A549 (cell line): ENCODE data around the gene SEPTIN11. TPM values are rescaled to one million over a fixed set of nuclear protein-coding genes. Genes with fewer than 3 reads are reported as not detected.

Source experiments
- ATAC-seq, 2 experiments: fragments of 200-7000 bp in 1 of 2; fragments of >200 bp in 1 of 2; cut with Nextera tagmentation in 1 of 2; cut with Tn5 transposase in 1 of 2; 3 replicates each; pipeline versions ENCODE4 v1.8.0 to v1.9.1; 2018 to 2020; ENCODE audit warnings: mild to moderate bottlenecking in 1 of 2, moderate library complexity in 1 of 2
- CTCF ChIA-PET: fragments of 300-600 bp; sonication (Branson Sonifier 250); formaldehyde crosslinking; extraction: SDS; loops from one replicate; lab custom pipeline; 2021; ENCODE audit warnings: antibody characterized with exemption, inconsistent platforms; lab: Yijun Ruan, JAX
- POLR2A ChIA-PET: fragments of 350-600 bp; formaldehyde crosslinking; extraction: SDS; loops from one replicate; lab custom pipeline; 2021; ENCODE audit warnings: antibody characterized with exemption, inconsistent platforms; lab: Yijun Ruan, JAX
- DNase-seq, 2 experiments: peaks; one replicate each; pipeline versions ENCODE4 v3.0.0 to v3.0.0-alpha.2; 2011 to 2016; ENCODE audit warnings: low read depth in 1 of 2, low spot score in 1 of 2
- FAIRE-seq: peaks from 2 replicates; lab custom pipeline; 2011; peaks lifted over from hg19 to GRCh38; lab: Jason Lieb, UNC
- H3K27ac ChIP-seq, 2 experiments: fragments of >200 bp; sonication (Bioruptor Twin); formaldehyde crosslinking; 3 replicates each; pipeline ENCODE4 v1.5.1; 2016 to 2017
- H3K4me1 ChIP-seq: fragments of >200 bp; sonication (Bioruptor Twin); formaldehyde crosslinking; 3 replicates; pipeline ENCODE4 v1.6.1; 2016
- H3K4me2 ChIP-seq: fragments of >200 bp; sonication (Bioruptor Twin); formaldehyde crosslinking; 3 replicates; pipeline ENCODE4 v1.6.1; 2016
- H3K4me3 ChIP-seq: fragments of >200 bp; sonication (Bioruptor Twin); formaldehyde crosslinking; 3 replicates; pipeline ENCODE4 v1.5.1; 2016
- H3K9me3 ChIP-seq: fragments of >200 bp; sonication (Bioruptor Twin); formaldehyde crosslinking; 3 replicates; pipeline ENCODE4 v1.6.1; 2016
- BHLHE40 ChIP-seq: IDR thresholded peaks from 2 replicates; pipeline ENCODE4 v1.6.1; 2012; ENCODE audit warnings: low read depth, low read length, inconsistent platforms
- CHD2 ChIP-seq: fragments of 150-350 bp; IDR thresholded peaks from 2 replicates; pipeline ENCODE4 v1.6.1; 2014; ENCODE audit warnings: low read length; ENCODE audit not compliant: partially characterized antibody
- CHD4 ChIP-seq: fragments of 200-600 bp; sonication (generic); IDR thresholded peaks from 2 replicates; pipeline ENCODE4 v1.6.1; 2016; ENCODE audit warnings: antibody characterized with exemption, mild to moderate bottlenecking, borderline replicate concordance
- CTCF ChIP-seq: fragments of >200 bp; sonication (Bioruptor Twin); formaldehyde crosslinking; IDR thresholded peaks from 3 replicates; pipeline ENCODE4 v1.5.1; 2016
- EHMT2 ChIP-seq: fragments of 200-600 bp; sonication (generic); IDR thresholded peaks from 2 replicates; pipeline ENCODE4 v1.6.1; 2016; ENCODE audit warnings: antibody characterized with exemption, low read depth, mild to moderate bottlenecking, moderate library complexity
- FOXS1 ChIP-seq: fragments of 250-450 bp; sonication (Bioruptor Pico); IDR thresholded peaks from 2 replicates; pipeline ENCODE4 v1.5.0; 2020; ENCODE audit warnings: mild to moderate bottlenecking, moderate library complexity
- HDAC2 ChIP-seq: fragments of 200-600 bp; sonication (generic); IDR thresholded peaks from 2 replicates; pipeline ENCODE4 v1.6.1; 2016
- JUNB ChIP-seq: fragments of >200 bp; sonication (Bioruptor Twin); formaldehyde crosslinking; IDR thresholded peaks from 2 replicates; pipeline ENCODE4 v1.6.1; 2016
- MAFK ChIP-seq: fragments of 450-650 bp; IDR thresholded peaks from 2 replicates; pipeline ENCODE4 v1.6.1; 2014; ENCODE audit not compliant: partially characterized antibody
- MAX ChIP-seq: IDR thresholded peaks from 2 replicates; pipeline ENCODE4 v1.6.1; 2012
- MAZ ChIP-seq: fragments of 150-350 bp; IDR thresholded peaks from 2 replicates; pipeline ENCODE4 v1.6.1; 2014; ENCODE audit warnings: antibody characterized with exemption, low read depth, low read length, borderline replicate concordance
- MYC ChIP-seq: IDR thresholded peaks from 2 replicates; pipeline ENCODE4 v1.6.1; 2012; ENCODE audit warnings: mild to moderate bottlenecking, inconsistent platforms, low read length, improper control_type of control experiment, borderline replicate concordance
- NFE2L2 ChIP-seq: fragments of 150-350 bp; conservative IDR thresholded peaks from 2 replicates; pipeline ENCODE4 v1.6.1; 2014; ENCODE audit warnings: low read length
- NPAS2 ChIP-seq: fragments of 250-450 bp; sonication (Bioruptor Pico); IDR thresholded peaks from 2 replicates; pipeline ENCODE4 v1.8.0; 2022; ENCODE audit warnings: mild to moderate bottlenecking, moderate library complexity, borderline replicate concordance
- POLR2A ChIP-seq: IDR thresholded peaks from 2 replicates; pipeline ENCODE4 v1.6.1; 2012; ENCODE audit warnings: mild to moderate bottlenecking, low read length
- RAD21 ChIP-seq, 2 experiments: fragments of >200 bp in 1 of 2; sonication (Bioruptor Twin) in 1 of 2; formaldehyde crosslinking in 1 of 2; IDR thresholded peaks in 1 of 2; conservative IDR thresholded peaks in 1 of 2; 2 replicates in 1 of 2; 3 replicates in 1 of 2; pipeline ENCODE4 v1.6.1; 2012 to 2018; ENCODE audit warnings: inconsistent platforms in 1 of 2
- RARB ChIP-seq: fragments of 250-450 bp; sonication (Bioruptor Pico); IDR thresholded peaks from 2 replicates; pipeline ENCODE4 v1.8.0; 2021; ENCODE audit warnings: mild to moderate bottlenecking, moderate library complexity
- RFX5 ChIP-seq: fragments of 450-650 bp; IDR thresholded peaks from 2 replicates; pipeline ENCODE4 v1.7.1; 2014; ENCODE audit warnings: antibody characterized with exemption, mild to moderate bottlenecking, moderate library complexity
- SREBF2 ChIP-seq: fragments of 450-650 bp; IDR thresholded peaks from 2 replicates; pipeline ENCODE4 v1.6.1; 2014; ENCODE audit warnings: mild to moderate bottlenecking, moderate library complexity
- ZFP36 ChIP-seq: fragments of 450-650 bp; IDR thresholded peaks from 2 replicates; pipeline ENCODE4 v1.6.1; 2014; ENCODE audit warnings: borderline replicate concordance; ENCODE audit not compliant: partially characterized antibody
- ZNF302 ChIP-seq: fragments of 250-450 bp; sonication (Bioruptor Pico); IDR thresholded peaks from 2 replicates; pipeline ENCODE4 v1.9.0; 2021; ENCODE audit warnings: inconsistent platforms, mild to moderate bottlenecking, moderate library complexity
- ZSCAN20 ChIP-seq: fragments of 250-450 bp; sonication (Bioruptor Pico); IDR thresholded peaks from 2 replicates; pipeline ENCODE4 v1.8.0; 2022; ENCODE audit warnings: mild to moderate bottlenecking, moderate library complexity
- WGBS: methylation state at CpG from one replicate; pipeline ENCODE4 v1.1.6; 2017; ENCODE audit errors: missing lambda C conversion rate; 5-methylcytosine and 5-hydroxymethylcytosine counted together
- polyA plus RNA-seq, 4 experiments: library from polyadenylated mRNA; depleted of rRNA in 3 of 4; stranded (reverse); fragments of >200 nt; fragmentation: RNase III in 1 of 4; extraction: RNeasy Plus Mini Kit Qiagen cat#74134 plus additional on column Dnase treatment in 1 of 4; gene quantifications; 2 replicates in 3 of 4; 3 replicates in 1 of 4; pipeline ENCODE4 v1.2.3, GENCODE V29; 2011 to 2017
- TF ChIP-seq, protein P1 (sequence below): fragments of 450-650 bp; IDR thresholded peaks from 2 replicates; pipeline ENCODE4 v1.6.1; 2014; ENCODE audit warnings: antibody characterized with exemption

The SEPTIN11 gene
- polyA plus RNA-seq, 2 of the 4 experiments (the other 2 are of a cell fraction): 40.2 to 69.5 TPM

- FAIRE-seq (no peak), ATAC-seq (peak; percentile 20 to 44; a peak in 5 of 6 replicates), DNase-seq (peak; percentile 19)
- Histone ChIP-seq H3K9me3 (no peaks in the 10 kb centered on the region), H3K4me2 (peak overlapping the region; percentile 96), H3K27ac (peak overlapping the region; percentile 95 to 96), H3K4me3 (peak overlapping the region; percentile 96), H3K4me1 (peaks cover 17% of the 10 kb centered on the region)
- under 1% methylated on average over 19 of the region's 69 CpGs for WGBS
- TF ChIP-seq CTCF: no peak
- TF ChIP-seq RFX5: no peak
- TF ChIP-seq, protein P1, sequence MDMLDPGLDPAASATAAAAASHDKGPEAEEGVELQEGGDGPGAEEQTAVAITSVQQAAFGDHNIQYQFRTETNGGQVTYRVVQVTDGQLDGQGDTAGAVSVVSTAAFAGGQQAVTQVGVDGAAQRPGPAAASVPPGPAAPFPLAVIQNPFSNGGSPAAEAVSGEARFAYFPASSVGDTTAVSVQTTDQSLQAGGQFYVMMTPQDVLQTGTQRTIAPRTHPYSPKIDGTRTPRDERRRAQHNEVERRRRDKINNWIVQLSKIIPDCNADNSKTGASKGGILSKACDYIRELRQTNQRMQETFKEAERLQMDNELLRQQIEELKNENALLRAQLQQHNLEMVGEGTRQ: no peak
- TF ChIP-seq ZNF302 (CRISPR knock-in tag): no peak
- TF ChIP-seq NPAS2 (CRISPR knock-in tag): no peak
- TF ChIP-seq CHD2: no peak
- no peak for TF ChIP-seq RARB
- TF ChIP-seq MAFK: no peak
- no peak for TF ChIP-seq MAZ
- ChIA-PET CTCF (no interaction called here), POLR2A (no interaction called here)
Observed at GRCh38 chr4:76950052-76950955, 752 bp downstream of the SEPTIN11 start.

- FAIRE-seq (no peak), ATAC-seq (no peak; a peak in 1 of 6 replicates), DNase-seq (peak in 1 of 2 experiments; percentile 10)
- ChIA-PET CTCF (no interaction called here), POLR2A (no interaction called here)
- peak overlapping the region; percentile 95 to 96 for H3K27ac ChIP-seq
- 4% methylated on average over 23 of the region's 23 CpGs for WGBS
- H3K4me2 ChIP-seq: peak overlapping the region; percentile 96
- TF ChIP-seq EHMT2 (no peak), CTCF (no peak), MAFK (no peak), SREBF2 (no peak), NFE2L2 (no peak), MYC (no peak), POLR2A (no peak), BHLHE40 (no peak), MAX (no peak), CHD2 (no peak), HDAC2 (no peak), CHD4 (no peak), JUNB (no peak), ZSCAN20 (CRISPR knock-in tag) (no peak), ZFP36 (no peak), RFX5 (no peak), RAD21 (conservative IDR thresholded peaks at IDR 0.05 in 1 of 2, IDR thresholded peaks at IDR 0.05 in 1 of 2) (no peak), FOXS1 (no peak)
- peaks cover 17% of the 10 kb centered on the region for H3K4me1 ChIP-seq
- peak overlapping the region; percentile 96 for H3K4me3 ChIP-seq
- no peaks in the 10 kb centered on the region for H3K9me3 ChIP-seq
Observed at GRCh38 chr4:76950956-76951671, 1.6 kb downstream of the SEPTIN11 start.
